Activated CD4-positive, alpha-beta memory T cell treated with anti-CD3 and anti-CD28 coated beads for 36 hours (primary cell): ENCODE results near the gene DTNA. TPM values are rescaled to one million over a fixed set of nuclear protein-coding genes. Genes with fewer than 3 reads are reported as not detected.
"Not testable (repeated sequence)": the region's sequence is repeated elsewhere in the genome, so short reads cannot be mapped to it uniquely, and the experiment has no call there.

Experiments used
- CTCF ChIA-PET: fragments of 350-600 bp; sonication (Branson Sonifier 250); formaldehyde crosslinking; loops from one replicate; lab custom pipeline; 2021; ENCODE audit warnings: antibody characterized with exemption, inconsistent platforms; lab: Charles Lee
- POLR2A ChIA-PET: fragments of 350-600 bp; sonication (Branson Sonifier 250); formaldehyde crosslinking; loops from one replicate; lab custom pipeline; 2021; ENCODE audit warnings: antibody characterized with exemption; lab: Charles Lee
- DNase-seq: peaks from one replicate; pipeline ENCODE4 v3.0.0-alpha.2; 2020
- H3K27ac Mint-ChIP-seq: one replicate; pipeline ENCODE4 v1.8.0; 2021; ENCODE audit warnings: mixed read lengths
- H3K27me3 Mint-ChIP-seq: one replicate; pipeline ENCODE4 v1.8.0; 2021; ENCODE audit warnings: mixed read lengths
- H3K36me3 Mint-ChIP-seq: one replicate; pipeline ENCODE4 v1.8.0; 2021; ENCODE audit warnings: mixed read lengths
- H3K4me1 Mint-ChIP-seq: one replicate; pipeline ENCODE4 v1.8.0; 2021; ENCODE audit warnings: low read depth, mixed read lengths
- H3K4me3 Mint-ChIP-seq: one replicate; pipeline ENCODE4 v1.8.0; 2021; ENCODE audit warnings: mild to moderate bottlenecking, mixed read lengths
- H3K9me3 Mint-ChIP-seq: one replicate; pipeline ENCODE4 v1.8.0; 2021; ENCODE audit warnings: mixed read lengths
- intact Hi-C: fragments of 100-400 bp; cut with micrococcal nuclease; formaldehyde crosslinking; loops from one replicate; pipeline ENCODE4 v1.15.1; 2023
- total RNA-seq, 2 experiments: library from RNA; stranded (reverse); gene quantifications; one replicate each; pipeline ENCODE4 v1.2.3, GENCODE V29; 2021

The DTNA gene
- total RNA-seq, 2 experiments from 2014 or later, result not detected

- Mint-ChIP-seq H3K27me3 (no peaks in the 10 kb centered on the region), H3K4me3 (no peak overlapping the region), H3K9me3 (no peaks in the 10 kb centered on the region), H3K27ac (no peak overlapping the region), H3K4me1 (no peaks in the 10 kb centered on the region), H3K36me3 (no peaks in the 10 kb centered on the region)
- ChIA-PET POLR2A (no interaction called here), CTCF (no interaction called here)
- intact Hi-C loops, result no loop called here
- DNase-seq, result no peak
Measured at GRCh38 chr18:34726286-34727004, 16.3 kb downstream of the DTNA start.

- intact Hi-C loops, result loop anchor here (1.0 kb wide), 1 partner anchor 59 kb away; no protein-coding TSS in a partner anchor
- H3K27ac Mint-ChIP-seq, result no peak overlapping the region
- H3K4me1 Mint-ChIP-seq, result no peaks in the 10 kb centered on the region
- no peaks in the 10 kb centered on the region for H3K36me3 Mint-ChIP-seq
- POLR2A ChIA-PET, result no interaction called here
- no peak for DNase-seq
- no peaks in the 10 kb centered on the region for H3K9me3 Mint-ChIP-seq
- CTCF ChIA-PET, result interaction anchor here (0.8 kb wide), 1 partner anchor 68 kb away, joined by 3 read pairs; no protein-coding TSS in a partner anchor
- H3K27me3 Mint-ChIP-seq, result no peaks in the 10 kb centered on the region
- no peak overlapping the region for H3K4me3 Mint-ChIP-seq
Measured at GRCh38 chr18:34729264-34729663, 19.2 kb downstream of the DTNA start.

DNA sequence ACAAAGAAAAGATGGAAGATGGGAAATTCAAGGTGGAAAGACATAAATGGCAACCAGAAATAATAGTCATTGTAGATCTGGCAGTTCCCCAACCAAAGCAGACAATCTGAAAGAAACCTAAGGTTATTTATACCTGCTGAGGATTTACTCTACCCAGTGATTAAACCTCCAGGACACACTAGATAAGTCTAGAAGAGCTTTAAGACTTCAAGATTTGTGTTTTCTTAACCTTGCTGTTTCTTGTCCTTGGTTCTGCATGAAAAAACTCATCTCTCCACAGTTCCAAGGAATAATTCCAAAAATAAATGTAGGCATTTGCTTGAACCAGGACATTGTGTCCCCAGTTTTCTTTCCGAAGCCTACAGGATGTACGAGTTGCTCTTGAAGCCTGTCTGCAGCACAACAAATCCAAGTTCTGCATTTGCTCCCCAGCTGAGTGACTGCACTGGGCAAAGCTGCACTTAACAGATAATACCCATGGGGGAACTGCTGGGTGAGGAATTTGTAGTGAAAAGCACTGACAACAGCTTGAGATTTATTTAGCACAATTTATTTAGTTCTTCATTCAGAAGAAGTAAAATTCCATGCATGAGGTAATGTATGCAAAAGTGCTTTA, 19.8 kb downstream of the DTNA start:
- Mint-ChIP-seq H3K27ac (no peak overlapping the region), H3K27me3 (no peaks in the 10 kb centered on the region), H3K4me1 (no peaks in the 10 kb centered on the region), H3K9me3 (no peaks in the 10 kb centered on the region), H3K4me3 (no peak overlapping the region), H3K36me3 (no peaks in the 10 kb centered on the region)
- ChIA-PET POLR2A (no interaction called here), CTCF (interaction anchor here (0.8 to 1.1 kb wide), 3 partner anchors 9 to 69 kb away, joined by 3 read pairs; no protein-coding TSS in a partner anchor)
- intact Hi-C loops, result loop anchor here (1.0 kb wide), 1 partner anchor 58 kb away; no protein-coding TSS in a partner anchor
- no peak for DNase-seq

DNA sequence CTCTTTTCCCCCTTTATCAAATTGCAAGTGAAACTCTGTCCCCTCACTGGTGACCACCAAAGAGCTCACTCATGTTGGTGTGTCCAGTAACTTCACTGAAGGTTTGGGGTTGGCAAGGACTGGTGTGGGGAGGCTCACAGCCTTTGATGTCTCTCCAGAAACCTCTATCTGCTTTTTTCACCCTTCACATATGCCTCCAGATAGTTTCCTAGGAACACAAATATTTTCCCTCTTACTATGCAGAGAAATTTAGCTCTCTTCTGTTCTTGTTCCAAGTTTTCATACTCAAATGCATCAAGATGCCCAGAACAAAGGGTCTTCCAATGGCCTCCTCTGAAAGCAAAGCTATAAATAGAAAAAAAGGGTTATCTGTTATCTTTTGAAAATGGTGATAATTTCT, 20.7 kb downstream of the DTNA start:
- intact Hi-C loops, result no loop called here
- no peak for DNase-seq
- H3K27ac Mint-ChIP-seq, result no peak overlapping the region
- H3K4me3 Mint-ChIP-seq, result no peak overlapping the region
- POLR2A ChIA-PET, result no interaction called here
- CTCF ChIA-PET, result interaction anchor here (1.0 to 1.1 kb wide), 2 partner anchors 8 to 70 kb away, joined by 3 read pairs; no protein-coding TSS in a partner anchor
- H3K36me3 Mint-ChIP-seq, result no peaks in the 10 kb centered on the region
- no peaks in the 10 kb centered on the region for H3K27me3 Mint-ChIP-seq
- H3K4me1 Mint-ChIP-seq, result no peaks in the 10 kb centered on the region
- H3K9me3 Mint-ChIP-seq, result no peaks in the 10 kb centered on the region

GRCh38 chr18:34734056-34734455, 24.0 kb downstream of the DTNA start:
- no peaks in the 10 kb centered on the region for H3K27me3 Mint-ChIP-seq
- H3K9me3 Mint-ChIP-seq, result no peaks in the 10 kb centered on the region
- intact Hi-C loops, result no loop called here
- no peak overlapping the region for H3K27ac Mint-ChIP-seq
- no peaks in the 10 kb centered on the region for H3K36me3 Mint-ChIP-seq
- no peak for DNase-seq
- POLR2A ChIA-PET, result no interaction called here
- no peak overlapping the region for H3K4me3 Mint-ChIP-seq
- CTCF ChIA-PET, result no interaction called here
- H3K4me1 Mint-ChIP-seq, result no peaks in the 10 kb centered on the region

DNA sequence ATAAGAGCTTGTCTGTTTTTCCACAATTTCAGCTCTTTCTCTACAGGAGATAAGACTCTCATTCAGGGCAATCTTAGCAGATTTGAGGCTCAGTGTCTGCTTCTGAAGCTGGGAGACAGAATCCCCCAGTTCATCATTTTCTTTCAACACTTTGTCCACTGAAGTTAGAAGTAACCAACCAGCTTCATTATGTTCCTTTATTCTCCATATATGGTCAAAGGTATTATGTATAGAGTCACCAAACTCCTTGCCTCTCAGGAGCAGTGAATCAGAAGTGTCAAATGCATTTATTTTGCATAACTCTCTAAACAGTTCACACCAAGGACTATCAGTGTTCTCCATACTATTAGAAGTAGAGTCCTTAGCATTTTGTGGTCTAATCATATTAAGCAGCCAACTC, 24.4 kb downstream of the DTNA start:
- POLR2A ChIA-PET, CTCF ChIA-PET, H3K9me3 Mint-ChIP-seq, intact Hi-C loops, H3K27me3 Mint-ChIP-seq, H3K36me3 Mint-ChIP-seq, H3K27ac Mint-ChIP-seq, DNase-seq, H3K4me1 Mint-ChIP-seq, H3K4me3 Mint-ChIP-seq: not testable (repeated sequence)

- Mint-ChIP-seq H3K4me3 (no peak overlapping the region), H3K9me3 (no peaks in the 10 kb centered on the region), H3K4me1 (no peaks in the 10 kb centered on the region), H3K27ac (no peak overlapping the region), H3K36me3 (no peaks in the 10 kb centered on the region), H3K27me3 (no peaks in the 10 kb centered on the region)
- CTCF ChIA-PET, result interaction anchor here (0.9 kb wide), 1 partner anchor 8 kb away, joined by 3 read pairs; no protein-coding TSS in a partner anchor
- intact Hi-C loops, result no loop called here
- POLR2A ChIA-PET, result no interaction called here
- DNase-seq, result no peak
Measured at GRCh38 chr18:34738175-34738894, 28.2 kb downstream of the DTNA start.

DNA sequence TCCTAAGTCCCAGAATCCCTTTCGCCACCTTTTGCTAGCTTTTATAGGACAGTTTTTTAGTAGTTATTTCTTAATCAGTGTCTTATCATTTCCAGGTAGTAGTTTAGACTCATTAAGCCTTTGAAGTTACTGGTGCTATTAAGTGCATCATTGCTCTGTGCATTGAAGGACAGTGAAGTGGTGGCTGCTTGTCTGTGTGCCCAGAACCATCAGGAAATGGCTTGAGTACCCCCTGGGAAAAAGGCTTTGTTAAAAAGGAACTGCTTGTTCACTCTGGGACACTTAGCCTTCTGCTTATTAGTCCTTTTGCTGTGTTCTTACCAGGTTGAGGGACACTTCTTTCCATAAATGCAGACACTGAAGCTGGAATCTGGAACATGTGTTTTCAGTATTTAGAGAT, 30.0 kb downstream of the DTNA start:
- DNase-seq, result no peak
- Mint-ChIP-seq H3K4me1 (no peaks in the 10 kb centered on the region), H3K9me3 (no peaks in the 10 kb centered on the region), H3K27me3 (no peaks in the 10 kb centered on the region), H3K27ac (no peak overlapping the region), H3K36me3 (no peaks in the 10 kb centered on the region), H3K4me3 (no peak overlapping the region)
- ChIA-PET POLR2A (no interaction called here), CTCF (no interaction called here)
- intact Hi-C loops, result no loop called here

DNA sequence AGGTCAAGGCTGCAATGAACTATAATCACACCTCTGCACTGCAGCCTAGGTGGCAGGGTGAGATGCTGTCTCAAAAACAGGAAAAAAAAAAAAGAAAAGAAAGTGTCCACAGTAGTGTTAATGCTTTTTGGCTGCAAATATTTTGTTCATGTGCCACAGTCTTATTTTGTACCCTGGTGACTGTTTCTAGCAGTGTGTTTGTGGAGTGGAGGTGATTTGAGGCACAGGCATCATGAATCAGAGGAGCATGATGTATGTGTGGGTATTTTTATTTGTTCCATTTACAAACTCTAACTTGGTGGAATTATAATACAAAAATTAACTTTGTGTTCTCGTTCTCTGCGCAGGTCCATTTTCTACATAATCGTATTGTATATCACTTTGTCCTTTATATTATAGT, 30.6 kb downstream of the DTNA start:
- ChIA-PET CTCF (no interaction called here), POLR2A (no interaction called here)
- H3K9me3 Mint-ChIP-seq, result no peaks in the 10 kb centered on the region
- H3K4me1 Mint-ChIP-seq, result no peaks in the 10 kb centered on the region
- no peaks in the 10 kb centered on the region for H3K36me3 Mint-ChIP-seq
- H3K27me3 Mint-ChIP-seq, result no peaks in the 10 kb centered on the region
- H3K4me3 Mint-ChIP-seq, result no peak overlapping the region
- DNase-seq, result no peak
- no peak overlapping the region for H3K27ac Mint-ChIP-seq
- intact Hi-C loops, result no loop called here

GRCh38 chr18:34741401-34741800, 31.3 kb downstream of the DTNA start:
- Mint-ChIP-seq H3K27me3 (no peaks in the 10 kb centered on the region), H3K4me3 (no peak overlapping the region), H3K9me3 (no peaks in the 10 kb centered on the region), H3K4me1 (no peaks in the 10 kb centered on the region), H3K36me3 (no peaks in the 10 kb centered on the region), H3K27ac (no peak overlapping the region)
- intact Hi-C loops, result no loop called here
- no peak for DNase-seq
- POLR2A ChIA-PET, result no interaction called here
- CTCF ChIA-PET, result no interaction called here

DNA sequence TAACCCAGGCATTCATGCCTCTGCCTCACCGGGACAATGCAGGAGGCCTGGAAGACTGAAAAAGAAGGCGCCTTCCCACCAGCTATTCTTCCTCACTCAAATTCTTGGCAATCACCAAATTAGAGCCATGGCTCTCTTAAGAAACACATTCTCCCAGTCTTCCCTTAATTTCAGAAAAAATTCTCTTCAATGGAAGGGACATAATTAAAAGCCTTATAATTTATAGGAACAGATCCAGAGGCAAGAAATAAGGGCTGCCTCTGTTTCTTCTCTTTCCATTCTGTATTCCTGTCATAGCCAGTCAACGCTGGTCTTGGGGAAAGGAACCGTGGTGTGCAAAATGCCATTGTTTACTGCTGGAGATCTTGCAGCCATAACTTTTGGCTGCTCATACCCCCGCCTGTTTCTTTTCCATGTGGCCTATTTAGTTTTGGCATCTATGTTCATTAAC, 32.8 kb downstream of the DTNA start:
- Mint-ChIP-seq H3K27me3 (no peaks in the 10 kb centered on the region), H3K4me1 (no peaks in the 10 kb centered on the region), H3K4me3 (no peak overlapping the region), H3K27ac (no peak overlapping the region), H3K36me3 (no peaks in the 10 kb centered on the region), H3K9me3 (no peaks in the 10 kb centered on the region)
- DNase-seq, result no peak
- intact Hi-C loops, result no loop called here
- POLR2A ChIA-PET, result no interaction called here
- CTCF ChIA-PET, result no interaction called here

- no peaks in the 10 kb centered on the region for H3K9me3 Mint-ChIP-seq
- H3K27ac Mint-ChIP-seq, result no peak overlapping the region
- ChIA-PET CTCF (no interaction called here), POLR2A (no interaction called here)
- intact Hi-C loops, result no loop called here
- no peak for DNase-seq
- no peaks in the 10 kb centered on the region for H3K27me3 Mint-ChIP-seq
- H3K36me3 Mint-ChIP-seq, result no peaks in the 10 kb centered on the region
- no peak overlapping the region for H3K4me3 Mint-ChIP-seq
- no peaks in the 10 kb centered on the region for H3K4me1 Mint-ChIP-seq
Measured at GRCh38 chr18:34744569-34744968, 34.5 kb downstream of the DTNA start.
